Brain pericyte (primary cell): ENCODE results near the gene CNOT3.
"Not testable (repeated sequence)": the region's sequence is repeated elsewhere in the genome, so short reads cannot be mapped to it uniquely, and the experiment has no call there.

Experiments used
- DNase-seq: peaks from one replicate; pipeline ENCODE4 v3.0.0-alpha.2; 2012; ENCODE audit warnings: low read depth, low spot score

Gene CNOT3

DNA sequence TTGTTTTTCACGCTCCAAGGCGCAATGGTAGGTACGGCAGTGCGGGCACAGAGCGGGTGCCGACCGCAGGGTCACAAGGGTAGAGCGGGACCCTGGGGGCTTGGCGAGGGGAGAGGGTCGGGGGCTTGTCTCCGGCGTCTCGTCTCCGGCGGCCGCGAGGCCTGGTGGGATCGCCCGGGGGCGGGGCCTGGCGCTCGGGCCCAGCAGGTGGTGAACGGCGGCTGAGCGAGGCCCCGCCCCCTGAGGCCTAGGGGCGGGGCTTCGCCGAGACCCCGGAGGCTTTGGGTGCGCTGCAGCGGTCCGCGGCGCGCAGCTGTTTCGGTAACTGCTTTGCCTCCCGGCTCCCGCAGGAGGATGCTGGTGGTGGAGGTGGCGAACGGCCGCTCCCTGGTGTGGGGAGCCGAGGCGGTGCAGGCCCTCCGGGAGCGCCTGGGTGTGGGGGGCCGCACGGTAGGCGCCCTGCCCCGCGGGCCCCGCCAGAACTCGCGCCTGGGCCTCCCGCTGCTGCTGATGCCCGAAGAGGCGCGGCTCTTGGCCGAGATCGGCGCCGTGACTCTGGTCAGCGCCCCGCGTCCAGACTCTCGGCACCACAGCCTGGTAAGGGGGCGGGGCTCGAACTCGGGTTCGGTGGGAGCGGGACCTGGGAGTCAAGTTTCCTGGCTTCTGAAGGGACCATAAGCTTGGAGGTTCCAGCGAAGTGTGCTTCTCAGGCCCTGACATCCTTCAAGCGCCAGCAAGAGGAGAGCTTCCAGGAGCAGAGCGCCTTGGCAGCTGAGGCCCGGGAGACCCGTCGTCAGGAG is 53.6 kb downstream of the CNOT3 start, which contains the start of gene TSEN34:
Gene TSEN34, plus strand, starts transcription at position 298 of the 800 bp plus-strand sequence. Its CDS starts 57 bp downstream, at position 355.
- DNase-seq: no peak

DNA sequence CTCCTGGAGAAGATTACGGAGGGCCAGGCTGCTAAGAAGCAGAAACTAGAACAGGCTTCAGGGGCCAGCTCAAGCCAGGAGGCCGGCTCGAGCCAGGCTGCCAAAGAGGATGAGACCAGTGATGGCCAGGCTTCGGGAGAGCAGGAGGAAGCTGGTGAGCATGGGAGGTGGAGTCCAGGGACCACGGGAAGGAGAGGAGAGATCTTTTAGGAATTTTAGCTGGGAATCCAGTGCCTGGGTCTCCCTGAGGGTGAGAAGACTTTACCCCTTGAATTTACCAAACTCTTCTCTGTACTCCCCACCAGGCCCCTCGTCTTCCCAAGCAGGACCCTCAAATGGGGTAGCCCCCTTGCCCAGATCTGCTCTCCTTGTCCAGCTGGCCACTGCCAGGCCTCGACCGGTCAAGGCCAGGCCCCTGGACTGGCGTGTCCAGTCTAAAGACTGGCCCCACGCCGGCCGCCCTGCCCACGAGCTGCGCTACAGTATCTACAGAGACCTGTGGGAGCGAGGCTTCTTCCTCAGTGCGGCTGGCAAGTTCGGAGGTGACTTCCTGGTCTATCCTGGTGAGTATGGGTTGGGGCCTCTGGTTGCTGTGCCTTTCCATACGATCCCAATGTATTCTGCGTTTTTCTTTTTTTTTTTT is 54.4 kb downstream of the CNOT3 start:
- DNase-seq: no peak

DNA sequence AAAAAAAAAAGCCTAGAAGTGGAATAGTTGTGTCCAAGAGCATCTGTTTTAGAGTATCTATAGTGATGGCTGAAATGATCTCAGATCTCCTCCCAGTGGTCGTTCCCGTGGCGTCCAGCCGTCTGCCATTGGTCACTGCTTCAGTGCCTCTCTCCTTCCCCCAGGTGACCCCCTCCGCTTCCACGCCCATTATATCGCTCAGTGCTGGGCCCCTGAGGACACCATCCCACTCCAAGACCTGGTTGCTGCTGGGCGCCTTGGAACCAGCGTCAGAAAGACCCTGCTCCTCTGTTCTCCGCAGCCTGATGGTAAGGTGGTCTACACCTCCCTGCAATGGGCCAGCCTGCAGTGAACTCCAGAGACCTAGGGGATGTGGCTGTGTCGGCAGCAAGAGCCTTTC is 55.4 kb downstream of the CNOT3 start:
- no peak for DNase-seq

DNA sequence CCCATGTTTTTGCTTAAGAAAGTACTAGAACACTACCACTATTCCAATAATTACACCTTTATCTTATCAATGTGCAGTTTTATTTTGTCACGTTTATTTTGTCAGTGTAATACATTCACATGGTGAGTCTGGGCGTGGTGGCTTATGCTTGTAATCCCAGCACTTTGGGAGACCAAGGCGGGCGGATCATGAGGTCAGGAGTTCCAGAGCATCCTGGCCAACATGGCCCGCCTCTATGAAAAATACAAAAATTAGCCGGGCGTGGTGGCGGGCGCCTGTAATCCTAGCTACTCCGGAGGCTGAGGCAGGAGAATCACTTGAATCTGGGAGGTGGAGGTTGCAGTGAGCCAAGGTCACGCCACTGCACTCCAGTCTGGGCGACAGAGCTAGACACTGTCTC is 56.9 kb downstream of the CNOT3 start:
- DNase-seq: not testable (repeated sequence)

DNA sequence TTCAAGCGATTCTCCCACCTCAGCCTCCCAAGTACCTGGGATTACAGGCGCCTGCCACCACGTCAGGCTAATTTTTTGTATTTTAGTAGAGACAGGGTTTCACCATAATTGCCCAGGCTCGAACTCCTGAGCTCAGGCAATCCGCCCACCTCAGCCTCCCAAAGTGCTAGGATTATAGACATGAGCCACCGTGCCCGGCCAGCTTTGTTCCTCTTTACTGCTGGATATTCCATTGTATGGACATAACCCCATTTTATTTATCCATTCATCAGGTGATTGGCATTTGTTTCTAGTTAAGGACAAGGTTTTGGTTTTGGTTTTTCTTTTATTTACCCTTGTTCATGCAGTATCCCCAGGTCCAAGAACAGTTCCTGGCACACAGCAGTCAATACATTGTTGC is 59.0 kb downstream of the CNOT3 start:
- DNase-seq: no peak

DNA sequence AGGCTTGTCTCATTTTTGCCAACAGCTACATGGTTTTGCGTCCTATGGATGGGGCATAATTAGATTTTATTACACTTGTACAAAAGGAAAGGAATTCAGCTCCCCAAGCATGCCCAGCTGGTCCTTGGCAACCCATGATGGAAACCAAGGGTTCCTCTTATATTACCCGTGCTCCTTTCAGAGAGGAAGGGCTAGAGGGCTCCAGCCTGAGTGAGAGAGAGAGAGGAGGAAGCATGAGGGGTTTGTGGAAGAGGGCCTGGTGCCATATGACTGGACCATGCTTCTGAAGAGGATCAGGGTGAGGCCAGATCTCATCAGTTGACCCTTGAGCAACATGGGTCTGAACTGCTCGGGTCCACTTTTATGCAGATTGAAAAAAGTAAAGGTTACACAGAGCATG is 59.6 kb downstream of the CNOT3 start:
- no peak for DNase-seq

DNA sequence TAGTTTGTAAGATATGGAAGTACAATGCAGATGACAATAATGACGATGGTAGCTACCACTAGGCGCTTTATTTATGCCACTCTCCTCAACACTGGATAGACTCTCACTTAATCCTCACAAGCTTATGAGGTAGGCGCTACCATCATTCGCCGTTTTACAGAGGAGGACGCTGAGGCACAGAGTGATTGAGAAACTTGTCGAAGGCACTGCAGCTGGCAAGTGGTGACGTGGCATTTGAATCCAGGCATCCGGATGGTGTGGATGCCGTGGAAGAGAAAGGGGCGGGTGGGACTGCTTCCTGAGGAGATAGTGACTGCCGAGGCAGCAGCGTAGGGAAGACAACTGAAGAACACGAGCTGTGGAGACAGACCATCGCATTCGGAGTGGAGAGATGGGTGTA is 61.8 kb downstream of the CNOT3 start:
- no peak for DNase-seq

DNA sequence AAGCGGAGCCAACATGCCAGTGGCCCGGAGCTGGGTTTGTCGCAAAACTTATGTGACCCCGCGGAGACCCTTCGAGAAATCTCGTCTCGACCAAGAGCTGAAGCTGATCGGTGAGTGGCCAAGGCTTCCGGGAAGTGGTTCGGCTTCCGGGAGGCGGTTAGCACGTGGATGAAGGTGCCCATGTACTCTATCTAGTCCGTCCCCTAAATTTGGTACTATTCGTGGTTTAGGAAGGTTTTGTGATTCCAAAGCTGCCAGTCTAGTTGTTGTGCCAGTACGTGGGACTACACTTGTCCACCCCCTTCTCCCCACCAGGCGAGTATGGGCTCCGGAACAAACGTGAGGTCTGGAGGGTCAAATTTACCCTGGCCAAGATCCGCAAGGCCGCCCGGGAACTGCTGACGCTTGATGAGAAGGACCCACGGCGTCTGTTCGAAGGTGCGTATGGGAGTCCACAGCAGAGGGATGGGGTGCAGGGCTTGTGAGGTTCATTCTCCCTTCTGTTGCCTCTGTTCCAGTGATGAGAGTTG is 63.7 kb downstream of the CNOT3 start:
- DNase-seq: no peak

DNA sequence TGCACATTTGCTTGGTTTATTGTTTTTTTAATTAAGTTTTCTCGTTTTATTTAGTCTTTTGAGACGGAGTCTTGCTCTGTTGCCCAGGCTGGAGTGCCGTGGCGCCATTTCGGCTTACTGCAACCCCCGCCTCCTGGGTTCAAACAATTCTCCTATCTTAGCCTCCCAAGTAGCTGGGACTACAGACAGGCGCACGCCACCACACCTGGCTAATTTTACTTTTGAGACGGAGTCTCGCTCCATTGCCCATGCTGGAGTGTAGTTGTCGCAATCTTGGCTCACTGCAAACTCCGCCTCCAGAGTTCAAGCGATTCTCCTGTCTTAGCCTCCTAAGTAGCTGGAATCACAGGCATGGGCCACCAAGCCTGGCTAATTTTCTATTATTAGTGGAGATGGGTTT is 64.4 kb downstream of the CNOT3 start:
- DNase-seq: no peak

DNA sequence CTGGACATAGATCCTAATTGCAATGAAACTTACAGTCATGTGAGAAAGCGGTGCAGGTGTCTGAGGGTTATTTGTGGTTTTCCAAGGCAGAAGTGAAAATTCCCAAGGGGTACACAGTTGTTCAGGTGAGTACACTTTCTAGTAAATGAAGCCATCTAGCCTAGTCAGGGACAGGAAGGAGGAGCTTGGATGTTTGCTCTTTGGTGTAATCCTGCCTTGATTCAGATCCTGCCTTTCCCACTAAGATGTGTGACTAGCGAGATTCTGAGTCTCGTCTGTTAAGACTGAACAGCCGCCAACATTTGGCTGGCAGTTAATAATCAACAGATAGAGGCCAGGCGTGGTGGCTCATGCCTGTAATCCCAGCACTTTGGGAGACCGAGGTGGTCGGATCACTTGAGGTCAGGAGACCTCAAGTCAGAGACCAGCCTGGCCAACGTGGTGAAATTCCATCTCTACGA is 65.6 kb downstream of the CNOT3 start:
- DNase-seq: no peak

DNA sequence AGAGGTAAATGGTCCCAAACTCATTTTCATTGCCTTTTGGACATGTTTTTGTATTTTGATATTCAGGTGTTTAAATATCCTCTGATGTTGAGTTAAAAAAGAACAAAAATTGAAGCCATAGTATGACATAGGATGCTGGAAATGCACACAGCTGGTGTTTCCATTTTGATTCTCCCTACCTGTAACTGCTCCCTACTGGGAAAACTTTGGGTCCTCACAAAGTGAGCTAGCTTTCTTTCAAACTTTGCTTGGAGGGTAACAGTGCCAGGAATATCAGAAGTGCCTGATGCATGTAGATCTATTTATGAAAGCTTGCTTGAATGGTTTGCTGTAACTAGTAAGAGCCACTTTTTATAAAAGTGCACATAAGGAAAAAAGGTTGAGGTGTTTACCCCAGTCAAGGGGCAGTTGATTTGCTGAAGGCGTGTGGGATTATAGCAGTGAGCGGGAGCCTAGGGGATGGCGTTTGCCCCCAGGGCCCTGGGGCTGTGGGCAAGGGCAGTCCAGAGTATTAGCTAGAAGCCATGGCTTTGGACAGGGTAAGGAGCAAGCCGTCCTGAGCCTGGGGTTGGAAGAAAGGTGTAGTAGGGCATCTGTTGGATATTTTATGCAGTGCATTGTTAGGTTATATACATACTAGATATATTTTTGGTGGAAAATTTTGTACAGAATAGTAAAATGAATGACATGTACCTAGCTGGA is 67.4 kb downstream of the CNOT3 start:
- DNase-seq: no peak
